Uterus (tissue), 4 donors: ENCODE results near the gene IGLL1. TPM values are rescaled to one million over a fixed set of nuclear protein-coding genes. Genes with fewer than 3 reads are reported as not detected.

Experiments used
- DNase-seq, 2 donors: peaks; one replicate each; pipeline ENCODE4 v3.0.0-alpha.2; 2019 to 2020
- H3K27ac ChIP-seq, 2 donors: fragments of 200-600 bp; sonication (generic); 1 replicate in 1 of 2; 2 replicates in 1 of 2; pipeline ENCODE4 v1.5.1; 2016 to 2018
- H3K27me3 ChIP-seq, 2 donors: fragments of 200-600 bp; sonication (generic); one replicate each; pipeline ENCODE4 v1.5.1; 2018 to 2019; ENCODE audit warnings: control low read depth in 1 of 2
- H3K36me3 ChIP-seq, 2 donors: fragments of 200-600 bp; sonication (generic); one replicate each; pipeline ENCODE4 v1.5.1; 2019; ENCODE audit warnings: control low read depth in 1 of 2
- H3K4me1 ChIP-seq, 2 donors: fragments of 200-600 bp; sonication (generic); one replicate each; pipeline ENCODE4 v1.5.1; 2018 to 2019; ENCODE audit warnings: control low read depth in 1 of 2
- H3K4me3 ChIP-seq, 2 donors: fragments of 200-600 bp; sonication (generic); 1 replicate in 1 of 2; 2 replicates in 1 of 2; pipeline ENCODE4 v1.5.1; 2018 to 2019; ENCODE audit warnings: mild to moderate bottlenecking in 1 of 2
- H3K9me3 ChIP-seq, 2 donors: fragments of 200-600 bp; sonication (generic); one replicate each; pipeline ENCODE4 v1.5.1; 2019; ENCODE audit warnings: control low read depth in 1 of 2
- CTCF ChIP-seq, 4 experiments: fragments of 200-600 bp in 2 of 4; fragments of 450-650 bp in 2 of 4; sonication (generic) in 2 of 4; IDR thresholded peaks; one replicate each; pipeline ENCODE4 v1.5.1; 2016 to 2019; ENCODE audit warnings: antibody characterized with exemption in 4 of 4, mild to moderate bottlenecking in 2 of 4, moderate library complexity in 1 of 4
- POLR2A ChIP-seq, 2 donors: fragments of 450-650 bp; IDR thresholded peaks; one replicate each; pipeline ENCODE4 v1.6.1; 2016; ENCODE audit warnings: antibody characterized with exemption in 2 of 2, mild to moderate bottlenecking in 1 of 2, moderate library complexity in 1 of 2
- intact Hi-C: fragments of 100-400 bp; cut with DNase I; formaldehyde crosslinking; loops from one replicate; pipeline ENCODE4 v1.15.1; 2023; ENCODE audit warnings: low total_unique reads
- total RNA-seq, 4 donors: library from RNA; depleted of rRNA in 3 of 4; stranded (reverse); fragments of >200 nt in 3 of 4; gene quantifications; one replicate each; pipeline versions ENCODE4 v1.1.0 to v1.2.4, GENCODE V29; 2014 to 2023
- donor health status: DM: yes; HTN: yes; CAD: no.

IGLL1 gene
- total RNA-seq, 4 donors from 2014 or later: 0.48 TPM; not detected in 3

- H3K4me3 ChIP-seq: no peak overlapping the region
- no peaks in the 10 kb centered on the region for H3K27me3 ChIP-seq
- no peaks in the 10 kb centered on the region for H3K4me1 ChIP-seq
- intact Hi-C loops: loop anchor here (10.0 kb wide), 1 partner anchor 225 kb away; no protein-coding TSS in a partner anchor
- TF ChIP-seq POLR2A (IDR thresholded peaks at IDR 0.05) (no peak), CTCF (IDR thresholded peaks at IDR 0.05) (no peak)
- no peaks in the 10 kb centered on the region for H3K36me3 ChIP-seq
- H3K27ac ChIP-seq: no peak overlapping the region
- DNase-seq: no peak
- H3K9me3 ChIP-seq: no peaks in the 10 kb centered on the region
Observed at GRCh38 chr22:23529166-23530103, 50.7 kb downstream of the IGLL1 start.

- H3K36me3 ChIP-seq: no peaks in the 10 kb centered on the region
- no peak overlapping the region for H3K27ac ChIP-seq
- no peak for DNase-seq
- no peak overlapping the region for H3K4me3 ChIP-seq
- no peaks in the 10 kb centered on the region for H3K27me3 ChIP-seq
- intact Hi-C loops: loop anchor here (10.0 kb wide), 1 partner anchor 223 kb away; no protein-coding TSS in a partner anchor
- H3K9me3 ChIP-seq: no peaks in the 10 kb centered on the region
- no peaks in the 10 kb centered on the region for H3K4me1 ChIP-seq
- no peak for TF ChIP-seq POLR2A (IDR thresholded peaks at IDR 0.05)
- TF ChIP-seq CTCF (IDR thresholded peaks at IDR 0.05): no peak
Observed at GRCh38 chr22:23527971-23528740, 51.9 kb downstream of the IGLL1 start.

GRCh38 chr22:23526596-23527316, 53.3 kb downstream of the IGLL1 start:
- TF ChIP-seq CTCF (IDR thresholded peaks at IDR 0.05): no peak
- no peak for TF ChIP-seq POLR2A (IDR thresholded peaks at IDR 0.05)

GRCh38 chr22:23525510-23525909, 54.6 kb downstream of the IGLL1 start:
- H3K36me3 ChIP-seq: no peaks in the 10 kb centered on the region
- H3K4me1 ChIP-seq: peaks cover 0 to 4% of the 10 kb centered on the region in 2 donors
- intact Hi-C loops: loop anchor here (10.0 kb wide), 1 partner anchor 221 kb away; no protein-coding TSS in a partner anchor
- TF ChIP-seq CTCF (IDR thresholded peaks at IDR 0.05): no peak
- TF ChIP-seq POLR2A (IDR thresholded peaks at IDR 0.05): no peak
- no peak overlapping the region for H3K4me3 ChIP-seq
- H3K9me3 ChIP-seq: no peaks in the 10 kb centered on the region
- no peaks in the 10 kb centered on the region for H3K27me3 ChIP-seq
- H3K27ac ChIP-seq: no peak overlapping the region
- no peak for DNase-seq

More at GRCh38 chr22:23526596-23527316, 53.3 kb downstream of the IGLL1 start:
- intact Hi-C loops: loop anchor here (10.0 kb wide), 1 partner anchor 222 kb away; no protein-coding TSS in a partner anchor
- H3K4me1 ChIP-seq: no peaks in the 10 kb centered on the region
- no peaks in the 10 kb centered on the region for H3K36me3 ChIP-seq
- H3K4me3 ChIP-seq: no peak overlapping the region
- H3K9me3 ChIP-seq: no peaks in the 10 kb centered on the region
- DNase-seq: no peak
- H3K27me3 ChIP-seq: no peaks in the 10 kb centered on the region
- no peak overlapping the region for H3K27ac ChIP-seq
